ENCODE results near the gene EFCAB11.

DNA sequence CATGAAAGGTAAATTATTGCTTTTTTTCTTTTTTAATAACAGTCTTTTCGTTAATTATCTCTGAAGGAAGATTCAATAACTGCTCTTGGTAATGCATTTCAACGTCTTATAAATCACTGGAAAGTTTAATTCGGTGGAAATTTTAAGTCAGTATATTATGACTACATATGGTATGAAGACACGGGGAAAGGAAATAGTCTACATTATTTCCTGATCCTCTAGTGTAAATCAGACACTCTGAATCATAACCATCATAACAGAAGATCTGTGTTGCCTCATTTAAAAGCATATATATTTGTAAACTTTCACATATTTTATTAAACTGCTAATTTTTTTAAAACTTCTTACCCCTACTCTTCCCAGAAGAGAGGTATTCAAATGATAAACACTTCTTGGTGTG, 53.7 kb downstream of the EFCAB11 start:
- TF ChIP-seq, protein P1, sequence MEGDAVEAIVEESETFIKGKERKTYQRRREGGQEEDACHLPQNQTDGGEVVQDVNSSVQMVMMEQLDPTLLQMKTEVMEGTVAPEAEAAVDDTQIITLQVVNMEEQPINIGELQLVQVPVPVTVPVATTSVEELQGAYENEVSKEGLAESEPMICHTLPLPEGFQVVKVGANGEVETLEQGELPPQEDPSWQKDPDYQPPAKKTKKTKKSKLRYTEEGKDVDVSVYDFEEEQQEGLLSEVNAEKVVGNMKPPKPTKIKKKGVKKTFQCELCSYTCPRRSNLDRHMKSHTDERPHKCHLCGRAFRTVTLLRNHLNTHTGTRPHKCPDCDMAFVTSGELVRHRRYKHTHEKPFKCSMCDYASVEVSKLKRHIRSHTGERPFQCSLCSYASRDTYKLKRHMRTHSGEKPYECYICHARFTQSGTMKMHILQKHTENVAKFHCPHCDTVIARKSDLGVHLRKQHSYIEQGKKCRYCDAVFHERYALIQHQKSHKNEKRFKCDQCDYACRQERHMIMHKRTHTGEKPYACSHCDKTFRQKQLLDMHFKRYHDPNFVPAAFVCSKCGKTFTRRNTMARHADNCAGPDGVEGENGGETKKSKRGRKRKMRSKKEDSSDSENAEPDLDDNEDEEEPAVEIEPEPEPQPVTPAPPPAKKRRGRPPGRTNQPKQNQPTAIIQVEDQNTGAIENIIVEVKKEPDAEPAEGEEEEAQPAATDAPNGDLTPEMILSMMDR (conservative IDR thresholded peaks at IDR 0.05), result no peak
- no peak for TF ChIP-seq ZFX (IDR thresholded peaks at IDR 0.05)

All from C4-2B (cell line).